Common myeloid progenitor, CD34-positive (primary cell): ENCODE data around the gene TRPC1.
"Not testable (repeated sequence)": the region's sequence is repeated elsewhere in the genome, so short reads cannot be mapped to it uniquely, and the experiment has no call there.

Experiments
- CTCF ChIA-PET: fragments of 350-600 bp; sonication (Branson Sonifier 250); formaldehyde crosslinking; loops from one replicate; lab custom pipeline; 2021; ENCODE audit warnings: antibody characterized with exemption; lab: Charles Lee
- POLR2A ChIA-PET: fragments of 350-600 bp; sonication (Branson Sonifier 250); formaldehyde crosslinking; loops from one replicate; lab custom pipeline; 2021; ENCODE audit warnings: antibody characterized with exemption; lab: Charles Lee
- DNase-seq, 3 donors: peaks; one replicate each; pipeline versions ENCODE4 v3.0.0 to v3.0.0-alpha.2; 2013
- H3K27ac ChIP-seq, 2 experiments: 1 replicate in 1 of 2; 2 replicates in 1 of 2; pipeline ENCODE4 v1.7.0; 2013; ENCODE audit warnings: inconsistent platforms in 2 of 2, low read length in 2 of 2, mild to moderate bottlenecking in 2 of 2, low read depth in 1 of 2, moderate library complexity in 1 of 2; ENCODE audit not compliant: severe bottlenecking in 2 of 2, insufficient read depth in 1 of 2, poor library complexity in 1 of 2
- H3K27me3 ChIP-seq, 5 experiments: replicated peaks in 2 of 5; 1 replicate in 3 of 5; 2 replicates in 2 of 5; pipeline versions ENCODE4 v1.6.1 to v1.7.0; 2013; ENCODE audit warnings: low read length in 4 of 5, mild to moderate bottlenecking in 2 of 5, moderate library complexity in 2 of 5, inconsistent platforms in 1 of 5; ENCODE audit not compliant: insufficient read depth in 5 of 5, control insufficient read depth in 4 of 5
- H3K36me3 ChIP-seq, 4 experiments: 1 replicate in 2 of 4; 2 replicates in 2 of 4; pipeline versions ENCODE4 v1.6.1 to v1.7.0; 2013; ENCODE audit warnings: low read length in 3 of 4, control low read depth in 1 of 4, mild to moderate bottlenecking in 1 of 4; ENCODE audit not compliant: control insufficient read depth in 4 of 4, insufficient read depth in 4 of 4
- H3K4me1 ChIP-seq, 4 experiments: 1 replicate in 3 of 4; 2 replicates in 1 of 4; pipeline versions ENCODE4 v1.6.1 to v1.7.1; 2013; ENCODE audit warnings: low read length in 3 of 4, mild to moderate bottlenecking in 3 of 4, control low read depth in 1 of 4, inconsistent platforms in 1 of 4, moderate library complexity in 1 of 4; ENCODE audit not compliant: control insufficient read depth in 4 of 4, insufficient read depth in 4 of 4; ENCODE audit errors: control extremely low read depth in 1 of 4
- H3K4me3 ChIP-seq, 7 experiments: 1 replicate in 4 of 7; 2 replicates in 3 of 7; pipeline versions ENCODE4 v1.5.1 to v1.7.0; 2013; ENCODE audit warnings: mild to moderate bottlenecking in 7 of 7, low read length in 6 of 7, moderate library complexity in 6 of 7, inconsistent platforms in 2 of 7, low read depth in 2 of 7, control low read depth in 1 of 7; ENCODE audit not compliant: insufficient read depth in 4 of 7, control insufficient read depth in 1 of 7; ENCODE audit errors: extremely low read depth in 1 of 7
- H3K9me3 ChIP-seq, 5 experiments: 1 replicate in 4 of 5; 2 replicates in 1 of 5; pipeline versions ENCODE4 v1.6.1 to v1.7.1; 2013; ENCODE audit warnings: low read length in 4 of 5, mild to moderate bottlenecking in 2 of 5, inconsistent platforms in 1 of 5, low read depth in 1 of 5, moderate library complexity in 1 of 5; ENCODE audit not compliant: control insufficient read depth in 4 of 5, insufficient read depth in 2 of 5; ENCODE audit errors: control extremely low read depth in 1 of 5
- WGBS: methylation state at CpG from one replicate; pipeline ENCODE4 v1.1.5; 2013; ENCODE audit not compliant: insufficient coverage; 5-methylcytosine and 5-hydroxymethylcytosine counted together

Gene TRPC1

GRCh38 chr3:142746646-142747045, 22.8 kb downstream of the TRPC1 start:
- CTCF ChIA-PET = no interaction called here

GRCh38 chr3:142750531-142750930, 26.7 kb downstream of the TRPC1 start:
- H3K4me1 ChIP-seq, H3K27ac ChIP-seq, H3K27me3 ChIP-seq, DNase-seq, H3K36me3 ChIP-seq, H3K9me3 ChIP-seq, CTCF ChIA-PET, POLR2A ChIA-PET, H3K4me3 ChIP-seq: not testable (repeated sequence)
- no CpG with 5 or more reads among the region's 4 CpGs for WGBS

More at GRCh38 chr3:142746646-142747045, 22.8 kb downstream of the TRPC1 start:
- no peaks in the 10 kb centered on the region for H3K4me1 ChIP-seq
- WGBS = 100% methylated on average over 5 of the region's 7 CpGs
- no peak for DNase-seq
- H3K27ac ChIP-seq = no peak overlapping the region
- no peak overlapping the region for H3K4me3 ChIP-seq
- POLR2A ChIA-PET = no interaction called here
- H3K27me3 ChIP-seq = no peaks in the 10 kb centered on the region
- H3K9me3 ChIP-seq = no peaks in the 10 kb centered on the region
- H3K36me3 ChIP-seq = peaks cover 0 to 2% (median 0%) of the 10 kb centered on the region in 4 experiments

DNA sequence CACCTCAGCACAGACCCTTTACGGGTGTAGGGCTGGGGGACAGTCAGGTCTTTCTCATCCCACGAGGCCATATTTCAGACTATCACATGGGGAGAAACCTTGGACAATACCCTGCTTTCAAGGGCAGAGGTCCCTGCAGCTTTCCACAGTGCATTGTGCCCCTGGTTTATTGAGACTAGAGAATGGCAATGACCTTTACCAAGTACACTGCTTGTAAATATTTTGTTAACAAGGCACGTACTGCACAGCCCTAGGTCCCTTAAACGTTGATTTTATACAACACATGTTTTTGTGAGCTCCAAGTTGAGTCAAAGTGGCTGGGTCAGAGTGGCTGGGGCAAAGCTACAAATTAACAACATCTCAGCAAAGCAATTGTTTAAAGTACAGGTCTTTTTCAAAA, 28.8 kb downstream of the TRPC1 start:
- DNase-seq, H3K27ac ChIP-seq, H3K4me3 ChIP-seq, H3K27me3 ChIP-seq, H3K36me3 ChIP-seq, H3K4me1 ChIP-seq, CTCF ChIA-PET, POLR2A ChIA-PET, H3K9me3 ChIP-seq: not testable (repeated sequence)
- no CpG with 5 or more reads among the region's 4 CpGs for WGBS

- Histone ChIP-seq H3K4me1 (no peaks in the 10 kb centered on the region), H3K36me3 (no peaks in the 10 kb centered on the region), H3K4me3 (no peak overlapping the region), H3K27ac (no peak overlapping the region), H3K9me3 (no peaks in the 10 kb centered on the region), H3K27me3 (no peaks in the 10 kb centered on the region)
- DNase-seq = no peak
- ChIA-PET CTCF (no interaction called here), POLR2A (no interaction called here)
- 100% methylated on average over 1 of the region's 1 CpG for WGBS
These were observed 30.7 kb downstream of the TRPC1 start for GRCh38 chr3:142754494-142754893.

GRCh38 chr3:142768338-142768737, 44.5 kb downstream of the TRPC1 start:
- ChIA-PET POLR2A (no interaction called here), CTCF (no interaction called here)
- H3K9me3 ChIP-seq = peaks cover 0 to 9% (median 3%) of the 10 kb centered on the region in 5 experiments
- no peak overlapping the region for H3K4me3 ChIP-seq
- DNase-seq = no peak
- H3K27me3 ChIP-seq = no peaks in the 10 kb centered on the region
- no peak overlapping the region for H3K27ac ChIP-seq
- peaks cover 0 to 3% (median 0%) of the 10 kb centered on the region in 4 experiments for H3K36me3 ChIP-seq
- H3K4me1 ChIP-seq = no peaks in the 10 kb centered on the region

GRCh38 chr3:142777927-142778326, 54.1 kb downstream of the TRPC1 start:
- ChIA-PET POLR2A (no interaction called here), CTCF (interaction anchor here (0.8 kb wide), 1 partner anchor 51 kb away, joined by 3 read pairs; no protein-coding TSS in a partner anchor)
- DNase-seq = no peak
- Histone ChIP-seq H3K27me3 (no peaks in the 10 kb centered on the region), H3K27ac (no peak overlapping the region), H3K4me1 (no peaks in the 10 kb centered on the region), H3K36me3 (no peaks in the 10 kb centered on the region), H3K4me3 (no peak overlapping the region), H3K9me3 (peaks cover 0 to 1% (median 0%) of the 10 kb centered on the region in 5 experiments)

DNA sequence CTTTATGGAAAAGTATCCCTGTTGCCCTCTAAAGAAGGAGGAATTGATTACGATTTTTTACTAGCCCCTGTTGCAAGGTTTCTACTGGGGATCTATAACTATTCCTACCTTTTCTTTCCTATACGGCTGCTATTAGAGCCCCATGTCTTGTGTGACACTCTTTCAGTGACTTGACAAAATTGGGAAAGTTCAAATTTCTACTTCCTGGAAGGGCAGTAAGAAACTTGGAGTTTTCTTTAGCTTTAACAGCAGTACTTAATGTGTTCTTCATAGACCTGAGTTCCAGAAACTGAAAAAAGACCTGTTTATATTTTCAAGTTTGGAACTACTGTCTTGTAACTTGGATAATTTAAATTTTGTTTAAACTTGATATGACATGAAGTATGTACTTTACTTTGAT, 54.7 kb downstream of the TRPC1 start:
- ChIA-PET CTCF (interaction anchor here (0.8 kb wide), 1 partner anchor 51 kb away, joined by 3 read pairs; no protein-coding TSS in a partner anchor), POLR2A (no interaction called here)
- WGBS = no CpG with 5 or more reads among the region's 2 CpGs
- no peak for DNase-seq
- H3K9me3 ChIP-seq = peaks cover 0 to 1% (median 0%) of the 10 kb centered on the region in 5 experiments
- no peak overlapping the region for H3K4me3 ChIP-seq
- no peaks in the 10 kb centered on the region for H3K27me3 ChIP-seq
- no peaks in the 10 kb centered on the region for H3K4me1 ChIP-seq
- H3K27ac ChIP-seq = no peak overlapping the region
- no peaks in the 10 kb centered on the region for H3K36me3 ChIP-seq
